ENCODE results near the gene MBP.

The MBP gene

GRCh38 chr18:77151772-77152520 is 19.4 kb upstream of the MBP start:
- ChIA-PET POLR2A (no interaction called here), CTCF (no interaction called here)
- DNase-seq (ENCODE audit: extremely low spot score) = no peak
- TF ChIP-seq FOXA1 (IDR thresholded peaks at IDR 0.05) = no peak
- TF ChIP-seq ARNT (IDR thresholded peaks at IDR 0.05) = no peak
- TF ChIP-seq LEF1 (IDR thresholded peaks at IDR 0.05; ENCODE audit: borderline replicate concordance) = no peak
- no peak for TF ChIP-seq HDGF (IDR thresholded peaks at IDR 0.05; ENCODE audit: borderline replicate concordance)
- no peak for TF ChIP-seq L3MBTL2 (conservative IDR thresholded peaks at IDR 0.05)
- no peak for TF ChIP-seq BHLHE40 (IDR thresholded peaks at IDR 0.05; ENCODE audit: borderline replicate concordance)
- no peak for TF ChIP-seq TARDBP (IDR thresholded peaks at IDR 0.05)

- ChIA-PET POLR2A (no interaction called here), CTCF (no interaction called here)
- TF ChIP-seq HDGF (IDR thresholded peaks at IDR 0.05; ENCODE audit: borderline replicate concordance) = no peak
- no peak for TF ChIP-seq BHLHE40 (IDR thresholded peaks at IDR 0.05; ENCODE audit: borderline replicate concordance)
- no peak for TF ChIP-seq FOXA1 (IDR thresholded peaks at IDR 0.05)
- no peak for TF ChIP-seq ZNF384 (IDR thresholded peaks at IDR 0.05)
- no peak for TF ChIP-seq L3MBTL2 (conservative IDR thresholded peaks at IDR 0.05)
- no peak for TF ChIP-seq ELF4 (IDR thresholded peaks at IDR 0.05)
- TF ChIP-seq NFRKB (IDR thresholded peaks at IDR 0.05) = no peak
- no peak for TF ChIP-seq FOXK2 (IDR thresholded peaks at IDR 0.05)
- no peak for TF ChIP-seq LEF1 (IDR thresholded peaks at IDR 0.05; ENCODE audit: borderline replicate concordance)
- TF ChIP-seq FOXM1 (IDR thresholded peaks at IDR 0.05; ENCODE audit: borderline replicate concordance) = no peak
- TF ChIP-seq SUZ12 (IDR thresholded peaks at IDR 0.05) = no peak
- TF ChIP-seq ARNT (IDR thresholded peaks at IDR 0.05) = no peak
- TF ChIP-seq CTBP1 (IDR thresholded peaks at IDR 0.05; ENCODE audit: borderline replicate concordance) = no peak
- no peak for TF ChIP-seq SP1 (IDR thresholded peaks at IDR 0.05)
- no peak for TF ChIP-seq TARDBP (IDR thresholded peaks at IDR 0.05)
- no peak for TF ChIP-seq PKNOX1 (IDR thresholded peaks at IDR 0.05)
- no peak for DNase-seq (ENCODE audit: extremely low spot score)
Measured at GRCh38 chr18:77151033-77151771, 18.6 kb upstream of the MBP start.

- ChIA-PET POLR2A (no interaction called here), CTCF (no interaction called here)
- DNase-seq (ENCODE audit: extremely low spot score) = no peak
- TF ChIP-seq NFRKB (IDR thresholded peaks at IDR 0.05) (no peak), FOXA1 (IDR thresholded peaks at IDR 0.05) (no peak), FOXK2 (IDR thresholded peaks at IDR 0.05) (no peak), BHLHE40 (IDR thresholded peaks at IDR 0.05; ENCODE audit: borderline replicate concordance) (no peak), PKNOX1 (IDR thresholded peaks at IDR 0.05) (no peak), L3MBTL2 (conservative IDR thresholded peaks at IDR 0.05) (no peak), CTBP1 (IDR thresholded peaks at IDR 0.05; ENCODE audit: borderline replicate concordance) (no peak), SP1 (IDR thresholded peaks at IDR 0.05) (no peak), LEF1 (IDR thresholded peaks at IDR 0.05; ENCODE audit: borderline replicate concordance) (no peak), TARDBP (IDR thresholded peaks at IDR 0.05) (no peak), HDGF (IDR thresholded peaks at IDR 0.05; ENCODE audit: borderline replicate concordance) (no peak), ELF4 (IDR thresholded peaks at IDR 0.05) (no peak), SUZ12 (IDR thresholded peaks at IDR 0.05) (no peak), FOXM1 (IDR thresholded peaks at IDR 0.05; ENCODE audit: borderline replicate concordance) (no peak), ZNF384 (IDR thresholded peaks at IDR 0.05) (no peak), ARNT (IDR thresholded peaks at IDR 0.05) (no peak)
Measured at GRCh38 chr18:77150588-77150987, 18.0 kb upstream of the MBP start.

GRCh38 chr18:77148289-77148688 is 15.7 kb upstream of the MBP start:
- TF ChIP-seq FOXM1 (IDR thresholded peaks at IDR 0.05; ENCODE audit: borderline replicate concordance) (no peak), ELF4 (IDR thresholded peaks at IDR 0.05) (no peak), PKNOX1 (IDR thresholded peaks at IDR 0.05) (no peak), TARDBP (IDR thresholded peaks at IDR 0.05) (no peak), L3MBTL2 (conservative IDR thresholded peaks at IDR 0.05) (no peak), LEF1 (IDR thresholded peaks at IDR 0.05; ENCODE audit: borderline replicate concordance) (no peak), CTBP1 (IDR thresholded peaks at IDR 0.05; ENCODE audit: borderline replicate concordance) (no peak), ARNT (IDR thresholded peaks at IDR 0.05) (no peak), SP1 (IDR thresholded peaks at IDR 0.05) (no peak), HDGF (IDR thresholded peaks at IDR 0.05; ENCODE audit: borderline replicate concordance) (no peak), FOXA1 (IDR thresholded peaks at IDR 0.05) (no peak), FOXK2 (IDR thresholded peaks at IDR 0.05) (no peak), ZNF384 (IDR thresholded peaks at IDR 0.05) (no peak), SUZ12 (IDR thresholded peaks at IDR 0.05) (no peak), NFRKB (IDR thresholded peaks at IDR 0.05) (no peak), BHLHE40 (IDR thresholded peaks at IDR 0.05; ENCODE audit: borderline replicate concordance) (no peak)
- ChIA-PET CTCF (no interaction called here), POLR2A (no interaction called here)
- DNase-seq (ENCODE audit: extremely low spot score) = no peak

GRCh38 chr18:77147418-77147852 is 14.9 kb upstream of the MBP start:
- POLR2A ChIA-PET = no interaction called here
- CTCF ChIA-PET = no interaction called here
- DNase-seq (ENCODE audit: extremely low spot score) = no peak
- TF ChIP-seq FOXM1 (IDR thresholded peaks at IDR 0.05; ENCODE audit: borderline replicate concordance) (no peak), SP1 (IDR thresholded peaks at IDR 0.05) (no peak), ZNF384 (IDR thresholded peaks at IDR 0.05) (no peak), FOXA1 (IDR thresholded peaks at IDR 0.05) (no peak), ELF4 (IDR thresholded peaks at IDR 0.05) (no peak)
